VCaP (cell line): Measurements from ENCODE around the gene HACL1.

Experiments
- H3K27ac ChIP-seq: fragments of 450-650 bp; 2 replicates; pipeline ENCODE4 v1.5.1; 2017
- CTCF ChIP-seq: fragments of 450-650 bp; conservative IDR thresholded peaks from 2 replicates; pipeline ENCODE4 v1.5.1; 2017; ENCODE audit warnings: mild to moderate bottlenecking, moderate library complexity

HACL1 gene

DNA sequence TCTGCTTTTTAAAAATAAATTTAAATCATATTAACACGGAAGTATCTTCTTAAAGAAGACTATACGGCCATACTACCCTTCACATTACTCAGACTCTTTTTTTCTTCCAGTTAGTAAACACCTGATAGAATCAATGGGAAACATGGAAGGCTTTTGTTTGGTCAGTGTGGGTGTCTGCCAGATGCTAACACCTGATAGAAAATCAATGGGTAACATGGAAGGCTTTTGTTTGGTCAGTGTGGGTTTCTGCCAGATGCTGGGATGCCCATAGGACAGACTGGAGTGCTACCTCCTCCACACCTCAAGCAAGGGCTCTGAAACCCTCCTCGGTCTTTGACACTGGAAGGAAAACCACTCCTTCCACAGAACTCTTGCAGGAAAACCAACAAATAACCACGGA, 29.2 kb downstream of the HACL1 start:
- no peak overlapping the region for H3K27ac ChIP-seq
- TF ChIP-seq CTCF = no peak

DNA sequence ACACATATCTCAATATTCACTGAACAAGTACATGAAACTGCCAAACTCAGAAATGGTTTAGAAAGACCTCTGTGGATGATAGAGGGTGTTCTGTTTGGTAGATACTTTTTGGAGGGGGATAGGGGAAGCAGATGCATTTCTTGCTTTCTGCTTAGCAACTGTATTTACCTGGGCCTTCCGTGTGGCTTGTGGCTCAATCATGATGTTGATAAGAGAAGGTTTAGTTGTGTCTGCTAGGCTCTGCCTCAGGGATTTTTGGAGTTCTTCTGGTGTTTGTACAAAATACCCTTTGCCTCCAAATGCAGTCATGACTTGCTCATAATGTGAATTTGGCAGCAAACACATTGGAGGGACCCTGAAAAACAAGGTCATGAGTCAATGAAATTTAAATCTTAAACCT, 38.2 kb downstream of the HACL1 start:
- TF ChIP-seq CTCF = no peak
- H3K27ac ChIP-seq = no peak overlapping the region

DNA sequence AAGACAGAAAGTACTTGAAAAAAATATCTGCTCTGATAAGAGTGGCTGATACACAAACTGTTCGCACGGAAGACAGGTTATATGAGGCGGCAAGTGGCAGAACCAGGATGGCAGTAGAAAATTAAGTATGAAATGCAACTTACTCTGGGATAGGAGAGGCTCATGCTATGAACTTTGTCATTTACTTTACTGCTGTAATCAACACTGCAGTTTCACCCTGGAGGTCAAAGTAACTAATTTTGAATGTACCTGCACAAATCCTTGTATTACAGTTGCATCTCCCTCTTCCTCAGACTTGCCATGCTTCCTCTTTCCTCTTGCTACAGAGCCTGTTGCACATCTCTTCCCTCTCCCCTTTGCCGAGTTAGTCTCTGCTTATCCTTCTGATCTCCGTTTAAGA, 38.8 kb downstream of the HACL1 start:
- no peak overlapping the region for H3K27ac ChIP-seq
- TF ChIP-seq CTCF = no peak

- no peak for TF ChIP-seq CTCF
Observed at GRCh38 chr3:15558581-15558980, 42.8 kb downstream of the HACL1 start.

GRCh38 chr3:15557511-15557946, 43.8 kb downstream of the HACL1 start:
- 0 out of 2 replicates have a peak overlapping the region, but pooled peaks have one; percentile 8 for H3K27ac ChIP-seq
- TF ChIP-seq CTCF = peak; percentile 85

More at GRCh38 chr3:15558581-15558980, 42.8 kb downstream of the HACL1 start:
- no peak overlapping the region for H3K27ac ChIP-seq

DNA sequence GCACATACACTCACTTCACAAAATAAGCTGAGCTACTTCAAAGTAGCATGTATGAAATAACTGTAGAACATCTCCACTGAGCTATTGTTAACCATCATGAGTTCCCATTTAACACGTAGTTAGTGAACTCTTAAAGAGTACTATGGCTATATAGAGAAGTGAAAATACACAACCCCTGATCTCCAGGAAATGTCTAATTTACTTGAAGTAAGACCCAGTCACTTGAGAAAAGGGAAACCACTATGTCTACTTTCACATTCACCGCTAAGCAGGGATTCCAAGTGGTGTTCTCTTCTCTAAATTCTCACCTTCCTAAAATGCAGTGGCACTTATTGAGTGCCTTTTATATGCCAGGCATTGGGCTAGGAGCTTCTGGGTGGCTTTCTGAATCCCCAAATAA, 44.9 kb downstream of the HACL1 start:
- no peak overlapping the region for H3K27ac ChIP-seq
- TF ChIP-seq CTCF = no peak

DNA sequence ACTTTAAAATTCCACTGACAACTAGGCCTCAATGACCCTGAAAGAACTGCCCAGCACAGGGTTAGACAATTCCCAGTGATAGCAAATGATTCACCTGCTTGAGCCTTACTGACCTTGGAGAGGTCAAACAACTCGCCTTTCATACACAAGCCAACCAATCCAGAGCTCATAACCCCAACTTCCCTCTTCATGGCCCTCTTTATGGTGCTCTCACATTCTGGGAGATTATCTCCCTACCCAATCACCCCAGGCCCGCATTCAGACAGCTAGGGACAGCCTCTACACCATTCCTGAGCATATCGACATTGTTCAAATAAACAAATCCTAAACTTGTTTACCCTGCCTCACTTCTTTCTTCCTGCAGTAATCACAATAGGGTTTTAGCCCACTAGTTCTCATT, 47.6 kb downstream of the HACL1 start:
- no peak for TF ChIP-seq CTCF

DNA sequence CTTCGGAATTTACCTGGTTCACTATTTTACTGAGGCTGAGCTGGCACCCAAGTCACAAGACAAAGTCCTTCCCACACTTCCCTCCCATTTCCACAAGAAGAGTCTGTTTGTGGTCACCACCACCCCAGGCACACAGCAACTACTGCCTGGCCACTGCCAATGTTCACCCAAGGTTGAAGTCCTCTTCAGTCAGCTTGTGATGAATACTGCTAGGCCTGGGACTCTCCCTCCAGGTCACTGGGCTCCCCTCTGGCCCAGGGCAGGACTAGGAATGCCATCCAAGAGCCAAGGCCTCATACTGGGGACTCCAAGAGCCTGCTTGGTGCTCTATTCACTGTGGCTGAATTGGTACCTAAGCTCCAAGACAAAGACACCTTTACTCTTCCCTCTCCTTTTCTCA, 49.5 kb downstream of the HACL1 start:
- TF ChIP-seq CTCF = no peak
- H3K27ac ChIP-seq = no peak overlapping the region

More for the DNA sequence above, 47.6 kb downstream of the HACL1 start:
- H3K27ac ChIP-seq = no peak overlapping the region
